ENCODE data around the gene FOXL2NB. TPM values are rescaled to one million over a fixed set of nuclear protein-coding genes. Genes with fewer than 3 reads are reported as not detected.

Gene FOXL2NB
- total RNA-seq, 1 donor from 2014 or later = 5.2 TPM

GRCh38 chr3:138964923-138965322, 17.9 kb downstream of the FOXL2NB start:
- H3K4me3 ChIP-seq (ENCODE audit: insufficient read depth, low read depth, low read length) = no peak overlapping the region
- DNase-seq (ENCODE audit: low read depth) = no peak
- H3K4me3 Mint-ChIP-seq (ENCODE audit: unreplicated experiment) = no peak overlapping the region
- no peaks in the 10 kb centered on the region for H3K36me3 ChIP-seq (ENCODE audit: insufficient read depth, low read length)
- H3K4me2 ChIP-seq (ENCODE audit: low read length) = no peak overlapping the region
- no peaks in the 10 kb centered on the region for H4K20me1 ChIP-seq (ENCODE audit: insufficient read depth, low read length)
- H3K9me3 Mint-ChIP-seq (ENCODE audit: unreplicated experiment) = peaks cover 4% of the 10 kb centered on the region
- H3K4me1 ChIP-seq (ENCODE audit: insufficient read depth, low read length) = no peaks in the 10 kb centered on the region
- no peak overlapping the region for H2AFZ ChIP-seq (ENCODE audit: low read depth, low read length)
- H3K79me2 ChIP-seq (ENCODE audit: insufficient read depth, low read length) = no peaks in the 10 kb centered on the region
- TF ChIP-seq CTCF (IDR thresholded peaks at IDR 0.05; ENCODE audit: insufficient read depth, low read depth, low read length) (no peak), EZH2 (IDR thresholded peaks at IDR 0.05; ENCODE audit: insufficient read depth, low read length) (no peak)
- FAIRE-seq = no peak
- no peak overlapping the region for H3K9ac ChIP-seq (ENCODE audit: low read length)
- H3K27ac Mint-ChIP-seq (ENCODE audit: unreplicated experiment) = no peak overlapping the region
- peaks cover 27% of the 10 kb centered on the region for H3K27me3 Mint-ChIP-seq (ENCODE audit: low read depth, unreplicated experiment)
- H3K27ac ChIP-seq (ENCODE audit: low read depth, low read length) = no peak overlapping the region
- no peaks in the 10 kb centered on the region for H3K36me3 Mint-ChIP-seq (ENCODE audit: low read depth, unreplicated experiment)
- H3K9me3 ChIP-seq (ENCODE audit: insufficient read depth, low read depth, low read length) = no peaks in the 10 kb centered on the region
- H3K4me1 Mint-ChIP-seq (ENCODE audit: low read depth, unreplicated experiment) = no peaks in the 10 kb centered on the region
- H3K27me3 ChIP-seq (ENCODE audit: insufficient read depth, low read length) = peaks cover 18% of the 10 kb centered on the region

GRCh38 chr3:138971766-138972320, 24.8 kb downstream of the FOXL2NB start:
- H3K27ac ChIP-seq (ENCODE audit: low read depth, low read length) = no peak overlapping the region
- Mint-ChIP-seq H3K36me3 (ENCODE audit: low read depth, unreplicated experiment) (no peaks in the 10 kb centered on the region), H3K9me3 (ENCODE audit: unreplicated experiment) (peaks cover 4% of the 10 kb centered on the region), H3K4me1 (ENCODE audit: low read depth, unreplicated experiment) (no peaks in the 10 kb centered on the region), H3K4me3 (ENCODE audit: unreplicated experiment) (no peak overlapping the region), H3K27ac (ENCODE audit: unreplicated experiment) (no peak overlapping the region), H3K27me3 (ENCODE audit: low read depth, unreplicated experiment) (peaks cover 27% of the 10 kb centered on the region)
- H3K9ac ChIP-seq (ENCODE audit: low read length) = no peak overlapping the region
- H2AFZ ChIP-seq (ENCODE audit: low read depth, low read length) = no peak overlapping the region
- H3K4me2 ChIP-seq (ENCODE audit: low read length) = no peak overlapping the region
- no peak overlapping the region for H3K4me3 ChIP-seq (ENCODE audit: insufficient read depth, low read depth, low read length)
- no peak for TF ChIP-seq EZH2 (IDR thresholded peaks at IDR 0.05; ENCODE audit: insufficient read depth, low read length)
- TF ChIP-seq CTCF (IDR thresholded peaks at IDR 0.05; ENCODE audit: insufficient read depth, low read depth, low read length) = no peak
- no peak for FAIRE-seq
- peaks cover 9% of the 10 kb centered on the region for H3K27me3 ChIP-seq (ENCODE audit: insufficient read depth, low read length)
- H3K36me3 ChIP-seq (ENCODE audit: insufficient read depth, low read length) = no peaks in the 10 kb centered on the region
- no peaks in the 10 kb centered on the region for H3K4me1 ChIP-seq (ENCODE audit: insufficient read depth, low read length)
- H3K9me3 ChIP-seq (ENCODE audit: insufficient read depth, low read depth, low read length) = no peaks in the 10 kb centered on the region
- no peaks in the 10 kb centered on the region for H3K79me2 ChIP-seq (ENCODE audit: insufficient read depth, low read length)
- no peak for DNase-seq (ENCODE audit: low read depth)
- H4K20me1 ChIP-seq (ENCODE audit: insufficient read depth, low read length) = no peaks in the 10 kb centered on the region

- no peak for FAIRE-seq
These were observed 25.9 kb downstream of the FOXL2NB start for GRCh38 chr3:138972941-138973340.

More at GRCh38 chr3:138972941-138973340, 25.9 kb downstream of the FOXL2NB start:
- TF ChIP-seq CTCF (IDR thresholded peaks at IDR 0.05; ENCODE audit: insufficient read depth, low read depth, low read length) (no peak), EZH2 (IDR thresholded peaks at IDR 0.05; ENCODE audit: insufficient read depth, low read length) (no peak)
- no peak overlapping the region for H3K4me3 ChIP-seq (ENCODE audit: insufficient read depth, low read depth, low read length)
- H3K9me3 Mint-ChIP-seq (ENCODE audit: unreplicated experiment) = peaks cover 2% of the 10 kb centered on the region
- no peaks in the 10 kb centered on the region for H3K4me1 ChIP-seq (ENCODE audit: insufficient read depth, low read length)
- H3K27me3 Mint-ChIP-seq (ENCODE audit: low read depth, unreplicated experiment) = peaks cover 36% of the 10 kb centered on the region
- peaks cover 11% of the 10 kb centered on the region for H3K27me3 ChIP-seq (ENCODE audit: insufficient read depth, low read length)
- H2AFZ ChIP-seq (ENCODE audit: low read depth, low read length) = no peak overlapping the region
- no peak overlapping the region for H3K27ac ChIP-seq (ENCODE audit: low read depth, low read length)
- no peak overlapping the region for H3K4me3 Mint-ChIP-seq (ENCODE audit: unreplicated experiment)
- H3K36me3 ChIP-seq (ENCODE audit: insufficient read depth, low read length) = no peaks in the 10 kb centered on the region
- H3K9me3 ChIP-seq (ENCODE audit: insufficient read depth, low read depth, low read length) = no peaks in the 10 kb centered on the region
- H3K4me2 ChIP-seq (ENCODE audit: low read length) = no peak overlapping the region
- DNase-seq (ENCODE audit: low read depth) = no peak
- no peaks in the 10 kb centered on the region for H4K20me1 ChIP-seq (ENCODE audit: insufficient read depth, low read length)
- no peaks in the 10 kb centered on the region for H3K4me1 Mint-ChIP-seq (ENCODE audit: low read depth, unreplicated experiment)
- no peaks in the 10 kb centered on the region for H3K36me3 Mint-ChIP-seq (ENCODE audit: low read depth, unreplicated experiment)
- no peak overlapping the region for H3K27ac Mint-ChIP-seq (ENCODE audit: unreplicated experiment)
- no peak overlapping the region for H3K9ac ChIP-seq (ENCODE audit: low read length)
- no peaks in the 10 kb centered on the region for H3K79me2 ChIP-seq (ENCODE audit: insufficient read depth, low read length)

Measured in astrocyte (in vitro differentiated cells and primary cell).